Measurements from ENCODE around the gene PLPPR3. TPM values are rescaled to one million over a fixed set of nuclear protein-coding genes. Genes with fewer than 3 reads are reported as not detected.

PLPPR3 gene
- total and polyA plus RNA-seq, 9 of the 15 experiments (the other 6 are each of a cell fraction or from before 2014, with no cell fraction given), result 0.01 to 48.2 (median 8.6) TPM

- H3K4me1 ChIP-seq (replicated peaks in 1 of 2; ENCODE audit: control insufficient read depth in 2 of 2, insufficient read depth in 2 of 2, low read length in 2 of 2), result peaks cover 22 to 78% of the 10 kb centered on the region in 2 experiments
- WGBS (ENCODE audit: insufficient coverage, low coverage, missing lambda C conversion rate), result under 1% methylated on average over 27 of the region's 28 CpGs
- no peak overlapping the region for H2AFZ ChIP-seq (ENCODE audit: low read depth, low read length)
- H3K9ac ChIP-seq (ENCODE audit: insufficient read depth in 1 of 2, low read depth in 2 of 2, low read length in 2 of 2), result peak overlapping the region; percentile 98 to 99
- no peaks in the 10 kb centered on the region; the same call in 1 of the 2 replicates for H3K9me3 ChIP-seq (replicated peaks; ENCODE audit: control insufficient read depth, insufficient read depth, low read depth, low read length)
- peaks cover 80% of the 10 kb centered on the region for H3K79me2 ChIP-seq (ENCODE audit: control insufficient read depth, insufficient read depth, low read length)
- DNase-seq (ENCODE audit: extremely low read depth in 1 of 4, low spot score in 3 of 4) (peak in 3 of 4 experiments; percentile 11 to 64 (median 28)), ATAC-seq (peak; percentile 10), FAIRE-seq (peak; percentile 72)
- peak overlapping the region; percentile 99 for H3K4me3 ChIP-seq
- BruUV-seq (replicated peaks), result no TSS peak
- POLR2A ChIA-PET, result interaction anchor here (0.6 to 2.4 kb wide), 15 partner anchors 9 to 342 kb away, joined by 3 to 20 read pairs (median 3); no protein-coding TSS in a partner anchor
- peaks cover 62% of the 10 kb centered on the region for H3K36me3 ChIP-seq (ENCODE audit: control insufficient read depth, insufficient read depth, low read length)
- CTCF ChIA-PET (ENCODE audit: low intra/inter-chr PET ratio), result interaction anchor here (0.7 to 1.1 kb wide), 2 partner anchors 28 to 122 kb away, joined by 3 read pairs; no protein-coding TSS in a partner anchor
- intact Hi-C loops (cut with micrococcal nuclease), result loop anchor here (1.0 kb wide), 1 partner anchor 28 kb away; no protein-coding TSS in a partner anchor
- H3K27ac ChIP-seq (ENCODE audit: extremely low read depth, low read depth, low read length), result peak overlapping the region; percentile 98
- H3K4me2 ChIP-seq (ENCODE audit: insufficient read depth, low read length), result peak overlapping the region; percentile 85
- H3K9me1 ChIP-seq (ENCODE audit: control insufficient read depth, insufficient read depth, low read length), result peaks cover 16% of the 10 kb centered on the region
- H3K27me3 ChIP-seq (ENCODE audit: control insufficient read depth in 2 of 2, insufficient read depth in 2 of 2, low read length in 2 of 2), result no peaks in the 10 kb centered on the region
- in situ Hi-C loops (cut with MboI), result no loop called here
- peaks cover 61% of the 10 kb centered on the region for H4K20me1 ChIP-seq (replicated peaks; ENCODE audit: control insufficient read depth, insufficient read depth, low read length)
- TF ChIP-seq ATF1 (CRISPR knock-in tag; IDR thresholded peaks at IDR 0.05) (no peak), ATF1 (tag; IDR thresholded peaks at IDR 0.05) (peak; percentile 39; the same call in 1 of the 2 replicates), YY1 (IDR thresholded peaks at IDR 0.05; ENCODE audit: borderline replicate concordance in 1 of 3, control insufficient read depth in 1 of 3, extremely low read depth in 1 of 3, insufficient read depth in 3 of 3, insufficient read length in 1 of 3, insufficient replicate concordance in 2 of 3, low read depth in 1 of 3, low read length in 2 of 3) (peak in 1 of 3 experiments; percentile 13), GMEB1 (CRISPR knock-in tag; IDR thresholded peaks at IDR 0.05) (no peak), BRD4 (IDR thresholded peaks at IDR 0.05) (no peak), CREB3 (tag; conservative IDR thresholded peaks at IDR 0.05; ENCODE audit: low read depth) (no peak), TARDBP (IDR thresholded peaks at IDR 0.05) (no peak), SNIP1 (IDR thresholded peaks at IDR 0.05; ENCODE audit: low read depth) (no peak), ZNF699 (CRISPR knock-in tag; IDR thresholded peaks at IDR 0.05; ENCODE audit: insufficient replicate concordance) (no peak), SRSF7 (optimal IDR thresholded peaks at IDR 0.05; ENCODE audit: low read depth, low read length) (no peak), GABPB1 (CRISPR knock-in tag; IDR thresholded peaks at IDR 0.05) (peak; percentile 34; the same call in 1 of the 2 replicates), TFAM (CRISPR knock-in tag; conservative IDR thresholded peaks at IDR 0.05) (no peak), CC2D1A (IDR thresholded peaks at IDR 0.05) (no peak), TCF3 (CRISPR knock-in tag; IDR thresholded peaks at IDR 0.05) (no peak), LCOR (CRISPR knock-in tag; IDR thresholded peaks at IDR 0.05) (no peak), PHB (CRISPR knock-in tag; IDR thresholded peaks at IDR 0.05) (no peak), TOE1 (IDR thresholded peaks at IDR 0.05; ENCODE audit: borderline replicate concordance) (no peak), TOE1 (CRISPR knock-in tag; IDR thresholded peaks at IDR 0.05; ENCODE audit: borderline replicate concordance, low read depth) (0 out of 2 replicates have a peak, but pooled peaks have one; percentile 41), POLR2B (IDR thresholded peaks at IDR 0.05; ENCODE audit: low read depth, partially characterized antibody) (no peak), ZNF197 (CRISPR knock-in tag; IDR thresholded peaks at IDR 0.05; ENCODE audit: low read depth) (no peak), ZNF140 (CRISPR knock-in tag; IDR thresholded peaks at IDR 0.05) (no peak)
Observed at GRCh38 chr19:799076-799881, 22.5 kb downstream of the PLPPR3 start.

Data from K562 (cell line).